Suppressor macrophage treated with lipopolysaccharide for 1 hour (primary cell): ENCODE results near the gene PLXDC1.
"Not testable (repeated sequence)": the region's sequence is repeated elsewhere in the genome, so short reads cannot be mapped to it uniquely, and the experiment has no call there.

ENCODE experiments used
- DNase-seq, 3 donors: peaks; one replicate each; pipeline ENCODE4 v3.0.0-alpha.2; 2020 to 2022

PLXDC1 gene

GRCh38 chr17:39151943-39152818 is 744 bp upstream of the PLXDC1 start:
- no peak for DNase-seq

DNA sequence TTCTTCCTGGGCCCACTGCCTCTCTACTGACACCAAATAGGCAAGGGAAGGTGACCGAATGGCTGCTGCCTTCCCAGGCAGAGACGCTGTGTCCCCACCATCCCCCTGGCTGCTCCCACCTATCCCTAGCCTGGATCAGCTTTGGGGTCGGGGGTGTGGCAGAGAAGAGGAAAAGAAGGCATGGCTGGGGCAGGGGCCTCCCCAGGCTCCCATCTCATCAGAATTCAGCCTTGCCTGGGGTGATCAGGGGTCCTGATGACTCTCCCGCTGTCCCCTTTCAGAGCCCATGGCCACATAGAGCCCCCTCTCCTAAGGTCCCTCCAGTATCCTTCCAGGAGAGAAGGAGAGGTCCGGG is 665 bp downstream of the PLXDC1 start:
- DNase-seq, result no peak

DNA sequence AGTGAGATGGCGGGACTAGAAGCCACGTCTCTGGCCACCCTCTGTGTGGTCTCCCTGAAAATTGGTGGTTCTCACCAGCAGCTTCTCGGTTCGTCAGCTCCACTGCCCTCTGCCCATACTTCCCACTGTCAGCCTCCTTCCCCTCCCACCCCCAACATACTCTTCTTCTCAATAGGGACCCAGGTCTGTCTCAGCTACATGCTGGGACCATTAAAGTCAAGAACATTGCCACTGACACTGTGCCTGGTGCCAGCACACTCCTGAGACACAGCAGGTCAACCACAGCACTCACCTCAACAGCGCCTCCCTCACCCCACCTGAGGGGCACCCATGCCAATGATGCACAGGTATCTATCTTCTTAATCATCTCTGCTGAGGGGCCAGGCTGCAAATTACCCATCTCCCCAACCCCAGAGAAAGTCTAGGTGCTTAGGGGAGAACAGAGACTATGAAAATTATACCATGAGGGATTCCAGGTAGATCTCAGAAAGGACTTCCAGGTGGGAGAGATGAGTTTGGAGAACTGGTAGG is 1.3 kb downstream of the PLXDC1 start:
- no peak for DNase-seq

- no peak for DNase-seq
Observed at GRCh38 chr17:39147221-39148185, 3.9 kb downstream of the PLXDC1 start.

- no peak for DNase-seq
Observed at GRCh38 chr17:39146273-39146672, 5.2 kb downstream of the PLXDC1 start.

DNA sequence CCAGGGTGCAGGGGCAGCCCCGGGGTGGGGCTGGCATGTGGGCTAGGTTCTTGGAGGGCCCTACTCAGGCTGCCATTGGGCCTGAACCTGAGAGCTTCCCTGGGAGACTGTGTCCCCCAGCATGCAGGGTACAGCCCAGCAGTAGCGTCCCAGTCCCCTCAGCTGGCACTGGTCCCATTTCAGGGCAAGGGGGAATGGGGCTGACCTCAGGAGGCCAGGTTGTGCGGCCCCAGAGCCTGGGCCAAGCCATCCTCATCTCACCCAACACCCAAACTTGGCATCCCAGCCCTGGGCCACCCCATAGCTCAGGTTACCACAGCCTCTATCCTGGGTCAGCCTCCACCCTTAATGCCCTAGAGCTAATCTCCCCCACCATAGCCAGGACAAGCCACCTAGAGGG is 6.3 kb downstream of the PLXDC1 start:
- DNase-seq, result no peak

DNA sequence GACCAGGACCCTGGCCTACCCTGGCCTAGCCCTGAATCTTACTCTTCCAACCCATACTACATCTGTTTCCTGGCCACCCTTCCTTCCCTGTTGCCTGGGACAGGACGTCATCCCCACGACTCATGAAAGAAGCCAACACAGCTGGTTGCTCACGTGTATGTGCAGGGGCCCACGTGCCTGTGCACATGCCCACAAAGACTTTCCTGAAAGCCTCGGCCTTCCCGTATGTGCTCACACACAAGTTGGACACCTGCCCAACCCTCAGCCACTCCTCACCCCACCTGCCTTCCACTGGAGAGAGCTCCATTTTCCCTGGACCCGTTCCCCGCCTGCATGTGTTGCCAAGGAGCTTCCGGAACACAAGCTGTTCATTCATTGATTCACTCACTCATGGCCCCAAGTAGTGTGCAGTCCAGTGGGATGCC is 7.0 kb downstream of the PLXDC1 start:
- peak in 1 of 3 donors; percentile 27 for DNase-seq

DNA sequence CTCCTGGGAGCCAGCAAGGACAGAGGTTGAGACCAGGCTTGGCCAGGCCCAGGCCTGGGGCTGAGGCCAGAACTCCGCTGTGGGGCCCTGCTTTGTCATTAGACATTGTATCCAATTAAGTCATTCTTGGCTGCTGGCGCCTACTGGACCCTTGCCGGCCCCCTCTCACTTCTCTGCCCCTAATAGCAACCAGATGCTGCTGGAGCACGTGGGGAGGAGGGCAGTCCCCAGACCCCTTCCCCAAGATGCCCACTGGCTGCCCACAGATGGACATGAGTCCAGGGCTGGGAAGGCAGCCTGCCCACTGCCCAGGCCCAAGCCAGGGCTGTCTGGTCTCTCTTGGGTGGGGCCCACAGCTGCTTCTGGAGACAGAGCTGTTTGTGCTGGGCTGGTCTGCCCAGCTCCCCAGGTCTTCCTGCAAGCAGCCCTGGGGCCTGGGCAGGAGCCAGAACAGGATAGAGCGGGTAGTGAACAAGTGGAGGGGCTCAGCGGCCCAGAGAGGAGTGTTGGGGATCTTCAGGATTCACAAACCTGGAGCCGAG is 7.8 kb downstream of the PLXDC1 start:
- DNase-seq, result no peak

DNA sequence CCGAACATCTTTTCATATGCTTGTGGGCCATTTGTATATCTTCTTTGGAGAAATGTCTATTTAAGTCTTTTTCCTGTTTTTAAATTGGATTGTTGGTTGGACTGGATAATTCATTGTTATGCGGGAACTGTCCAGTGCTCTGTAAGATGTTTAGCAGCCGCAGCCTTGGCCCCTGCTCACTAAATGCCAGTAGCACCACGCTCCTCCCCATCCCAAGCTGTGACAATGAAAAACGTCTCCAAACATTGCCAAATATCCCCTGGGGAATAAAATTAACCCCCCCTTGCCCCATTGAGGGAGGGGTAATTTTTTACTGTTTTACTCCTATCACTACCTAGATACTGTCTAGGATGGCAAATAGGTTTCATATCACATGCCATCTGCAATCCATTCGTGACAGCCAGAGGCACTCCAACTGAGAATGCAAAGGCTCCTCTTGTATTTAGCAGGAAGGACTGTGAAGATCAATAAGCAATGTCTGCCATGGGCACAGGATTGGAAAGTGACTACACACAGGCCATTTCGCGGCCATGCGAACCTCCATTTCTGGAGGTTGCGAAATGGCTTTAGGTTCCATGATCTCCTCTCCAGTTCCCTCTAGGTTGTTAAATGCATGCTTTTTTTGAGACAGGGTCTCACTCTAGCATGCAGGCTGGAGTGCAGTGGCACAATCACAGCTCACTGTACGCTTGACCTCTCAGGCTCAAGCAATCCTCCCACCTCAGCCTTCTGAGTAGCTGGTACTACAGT is 9.3 kb downstream of the PLXDC1 start:
- no peak for DNase-seq

DNA sequence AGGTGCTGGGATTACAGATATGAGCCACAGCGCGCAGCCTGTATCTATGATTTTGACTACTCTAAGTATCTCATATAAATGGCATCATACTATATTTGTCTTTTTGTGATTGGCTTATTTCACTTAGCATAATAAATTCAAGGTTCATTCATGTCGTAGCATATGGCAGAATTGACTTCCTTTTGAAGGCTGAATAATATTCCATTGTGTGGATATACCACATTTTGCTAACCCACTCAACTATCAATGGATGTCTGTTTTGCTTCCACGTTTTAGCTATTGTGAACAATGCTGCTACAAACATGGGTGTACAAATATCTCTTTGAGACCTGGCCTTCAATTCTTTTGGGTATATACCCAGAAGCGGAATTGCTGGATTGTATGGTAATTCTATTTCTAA is 10.1 kb downstream of the PLXDC1 start:
- DNase-seq, result no peak

DNA sequence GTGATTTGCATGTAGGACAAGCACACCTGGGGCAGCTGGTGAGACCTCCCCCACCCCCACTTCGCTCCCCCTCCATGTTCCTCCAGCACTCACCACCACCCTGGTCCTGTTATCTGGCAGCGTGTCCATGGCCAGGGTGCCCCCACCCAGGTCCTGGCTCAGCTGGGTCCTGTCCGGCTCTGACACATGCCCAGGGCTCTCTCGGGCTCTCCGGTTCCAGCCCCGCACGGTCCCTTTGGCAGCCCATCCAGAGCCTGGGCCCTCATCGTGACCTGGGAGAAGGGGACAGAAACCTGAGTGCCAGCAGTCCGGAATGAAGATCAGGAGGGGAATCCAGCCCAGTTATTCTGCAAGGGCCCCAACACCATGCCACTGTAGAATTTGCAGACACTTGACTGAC is 11.9 kb downstream of the PLXDC1 start:
- no peak for DNase-seq

GRCh38 chr17:39139161-39139511 is 12.3 kb downstream of the PLXDC1 start:
- peak in 1 of 3 donors; percentile 16 for DNase-seq

- DNase-seq, result no peak
Observed at GRCh38 chr17:39138431-39139160, 12.8 kb downstream of the PLXDC1 start.

DNA sequence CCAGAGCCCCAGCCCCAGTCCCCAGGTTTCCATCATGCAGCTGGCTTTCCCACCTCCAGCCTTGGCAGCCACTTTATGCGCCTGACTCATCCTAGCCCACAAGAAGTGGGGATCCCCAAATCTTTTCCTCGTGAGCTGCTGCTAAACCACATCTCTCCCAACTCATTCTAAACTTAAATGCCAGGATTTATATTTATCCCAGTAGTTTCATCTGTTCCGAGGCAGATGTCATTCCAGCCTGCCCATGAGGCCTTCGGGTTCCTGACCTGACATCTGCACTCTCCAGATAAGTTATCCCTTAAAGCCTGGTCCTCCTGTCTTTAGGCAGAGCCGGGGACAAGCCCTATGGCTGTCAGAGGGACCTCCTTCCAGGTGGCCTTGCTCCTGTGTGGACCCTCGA is 16.6 kb downstream of the PLXDC1 start:
- peak; percentile 24 to 39 (median 29) for DNase-seq

DNA sequence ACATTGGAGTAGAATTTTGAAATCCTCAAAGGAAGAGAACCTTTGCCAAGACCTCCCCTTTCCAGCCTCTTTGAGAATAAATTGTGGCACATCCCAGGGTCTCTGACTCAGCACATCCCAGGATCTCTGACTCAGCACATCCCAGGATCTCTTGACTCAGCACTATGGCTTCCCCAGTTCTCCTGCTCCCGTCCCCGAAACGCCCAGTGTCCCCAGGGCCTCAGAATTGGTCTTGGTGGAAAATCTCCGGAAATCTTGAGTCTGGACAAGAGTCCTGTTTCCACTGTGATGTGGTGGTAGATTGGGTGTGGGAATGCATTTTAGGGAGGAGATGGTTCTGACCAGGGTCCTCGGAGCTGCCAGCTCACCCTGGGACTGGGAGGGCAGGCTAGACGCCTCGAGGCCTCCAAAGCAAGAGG is 19.2 kb downstream of the PLXDC1 start:
- DNase-seq, result no peak

- no peak for DNase-seq
Observed at GRCh38 chr17:39131616-39132015, 19.8 kb downstream of the PLXDC1 start.

- no peak for DNase-seq
Observed at GRCh38 chr17:39130205-39130604, 21.2 kb downstream of the PLXDC1 start.

GRCh38 chr17:39129544-39129943 is 21.9 kb downstream of the PLXDC1 start:
- not testable (repeated sequence) for DNase-seq

DNA sequence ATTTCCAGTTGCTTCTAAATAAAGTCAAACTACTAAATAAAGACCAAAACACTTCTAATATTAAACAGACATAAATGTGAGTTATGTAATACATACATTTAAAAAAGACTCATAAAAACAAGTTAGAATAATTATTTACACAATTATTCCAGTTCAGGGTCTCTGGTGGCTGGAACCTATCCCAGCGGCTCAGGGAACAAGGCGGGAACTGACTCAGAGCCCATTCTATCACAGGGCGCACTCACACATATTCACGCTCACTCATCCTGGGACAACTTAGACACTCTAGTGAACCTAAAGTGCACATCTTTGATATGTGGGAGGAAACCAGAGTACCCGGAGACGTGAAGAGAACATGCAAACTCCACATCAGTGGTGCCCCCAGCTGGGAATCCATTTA is 25.0 kb downstream of the PLXDC1 start:
- DNase-seq, result no peak

GRCh38 chr17:39125143-39125875 is 26.1 kb downstream of the PLXDC1 start:
- no peak for DNase-seq

- no peak for DNase-seq
Observed at GRCh38 chr17:39123627-39124026, 27.8 kb downstream of the PLXDC1 start.
